HCT116 (cell line): ENCODE measurements around the gene FOXO3. TPM values are rescaled to one million over a fixed set of nuclear protein-coding genes. Genes with fewer than 3 reads are reported as not detected.

Source experiments
- ATAC-seq: fragments of 200-7000 bp; cut with Tn5 transposase; 2 replicates; pipeline ENCODE4 v1.9.1; 2020; ENCODE audit warnings: mild to moderate bottlenecking, moderate library complexity
- BruUV-seq: library from RNA; stranded (reverse); fragments of 400-500 nt; replicated peaks from 2 replicates; lab custom pipeline; 2021; lab: Mats Ljungman, UMichigan
- CTCF ChIA-PET: fragments of 300-600 bp; sonication (Branson Sonifier 250); formaldehyde crosslinking; loops from one replicate; lab custom pipeline; 2021; ENCODE audit warnings: antibody characterized with exemption; lab: Charles Lee
- POLR2A ChIA-PET: fragments of 300-600, 350-600 bp; sonication (Branson Sonifier 250); formaldehyde crosslinking; loops from one replicate; lab custom pipeline; 2021; ENCODE audit warnings: antibody characterized with exemption; lab: Charles Lee
- RAD21 ChIA-PET, 2 experiments: fragments of 300-600 bp; sonication (Branson Sonifier 250); formaldehyde crosslinking; loops; one replicate each; lab custom pipeline; 2023; ENCODE audit warnings: low total read pairs in 2 of 2; ENCODE audit not compliant: uncharacterized antibody in 2 of 2, unreplicated experiment in 2 of 2, low non-redundant PET in 1 of 2; lab: Charles Lee
- DNase-seq: peaks from one replicate; pipeline ENCODE4 v3.0.0-alpha.2; 2010; ENCODE audit warnings: low read depth, low spot score
- H2AFZ ChIP-seq: fragments of 200-600 bp; shearing (Covaris generic), sonication (generic); 2 replicates; pipeline ENCODE4 v1.6.1; 2017; ENCODE audit warnings: low read depth, mixed run types, mixed read lengths, antibody characterized with exemption, low read length; ENCODE audit not compliant: poor library complexity, severe bottlenecking
- H3K27ac ChIP-seq: 2 replicates; pipeline ENCODE4 v1.5.1; 2012; ENCODE audit warnings: low read depth, low read length
- H3K27me3 ChIP-seq: fragments of 200-600 bp; sonication (generic); 2 replicates; pipeline ENCODE4 v1.6.1; 2016; ENCODE audit warnings: mixed run types, low read length, mixed read lengths; ENCODE audit not compliant: insufficient read depth
- H3K36me3 ChIP-seq, 2 experiments: fragments of 200-500 bp in 1 of 2; fragments of 200-600 bp in 1 of 2; sonication (Bioruptor generic) in 1 of 2; sonication (generic) in 1 of 2; 2 replicates each; pipeline versions ENCODE4 v1.5.1 to v1.6.1; 2014 to 2016; ENCODE audit warnings: low read length in 2 of 2, inconsistent platforms in 1 of 2, mixed read lengths in 1 of 2, mixed run types in 1 of 2; ENCODE audit not compliant: insufficient read depth in 2 of 2, control insufficient read depth in 1 of 2
- H3K4me1 ChIP-seq, 2 experiments: fragments of 200-600 bp in 1 of 2; sonication (generic) in 1 of 2; 2 replicates each; pipeline versions ENCODE4 v1.5.1 to v1.6.1; 2012 to 2017; ENCODE audit warnings: low read length in 2 of 2, inconsistent platforms in 1 of 2, mild to moderate bottlenecking in 1 of 2, mixed read lengths in 1 of 2, mixed run types in 1 of 2, moderate library complexity in 1 of 2; ENCODE audit not compliant: insufficient read depth in 2 of 2, control insufficient read depth in 1 of 2
- H3K4me2 ChIP-seq: fragments of 200-600 bp; sonication (generic); 2 replicates; pipeline ENCODE4 v1.6.1; 2017; ENCODE audit warnings: mixed run types, low read length, mixed read lengths
- H3K4me3 ChIP-seq, 2 experiments: fragments of 200-600 bp in 1 of 2; sonication (generic) in 1 of 2; replicated peaks in 1 of 2; 2 replicates each; pipeline ENCODE4 v1.5.1; 2011 to 2016; ENCODE audit warnings: low read length in 2 of 2, control low read depth in 1 of 2, low read depth in 1 of 2, mild to moderate bottlenecking in 1 of 2, mixed read lengths in 1 of 2, mixed run types in 1 of 2
- H3K79me2 ChIP-seq: fragments of 200-600 bp; sonication (generic); 2 replicates; pipeline ENCODE4 v1.6.1; 2017; ENCODE audit warnings: mild to moderate bottlenecking, mixed run types, low read length, moderate library complexity, mixed read lengths; ENCODE audit not compliant: insufficient read depth
- H3K9ac ChIP-seq: fragments of 200-600 bp; sonication (generic); 2 replicates; pipeline ENCODE4 v1.6.1; 2016; ENCODE audit warnings: low read length, mixed read lengths
- H3K9me2 ChIP-seq: fragments of 200-600 bp; sonication (generic), shearing (Covaris generic); 2 replicates; pipeline ENCODE4 v1.6.1; 2017; ENCODE audit warnings: mixed run types, mild to moderate bottlenecking, moderate library complexity; ENCODE audit not compliant: insufficient read depth
- H3K9me3 ChIP-seq, 2 experiments: fragments of 200-500 bp in 1 of 2; fragments of 200-600 bp in 1 of 2; sonication (Bioruptor generic) in 1 of 2; sonication (generic) in 1 of 2; 2 replicates each; pipeline ENCODE4 v1.6.1; 2014 to 2017; ENCODE audit warnings: low read length in 2 of 2, mixed read lengths in 2 of 2, inconsistent platforms in 1 of 2, low read depth in 1 of 2, mild to moderate bottlenecking in 1 of 2, mixed run types in 1 of 2, moderate library complexity in 1 of 2; ENCODE audit not compliant: control insufficient read depth in 1 of 2, insufficient read depth in 1 of 2
- H4K20me1 ChIP-seq: fragments of 200-600 bp; sonication (generic), shearing (Covaris generic); 2 replicates; pipeline ENCODE4 v1.6.1; 2017; ENCODE audit warnings: mixed run types, mild to moderate bottlenecking, moderate library complexity; ENCODE audit not compliant: insufficient read depth
- CBX3 ChIP-seq: IDR thresholded peaks from 2 replicates; pipeline ENCODE4 v1.6.1; 2012; ENCODE audit warnings: low read depth
- CEBPB ChIP-seq: IDR thresholded peaks from 2 replicates; pipeline ENCODE4 v1.6.1; 2012; ENCODE audit warnings: low read depth
- CTCF ChIP-seq, 3 experiments: fragments of 200-600 bp in 1 of 3; sonication (generic) in 1 of 3; IDR thresholded peaks in 2 of 3; conservative IDR thresholded peaks in 1 of 3; 2 replicates each; pipeline ENCODE4 v1.5.1; 2012 to 2017; ENCODE audit warnings: low read depth in 2 of 3, low read length in 2 of 3, antibody characterized with exemption in 1 of 3, borderline replicate concordance in 1 of 3, control low read depth in 1 of 3, mild to moderate bottlenecking in 1 of 3, mixed read lengths in 1 of 3, mixed run types in 1 of 3, moderate library complexity in 1 of 3; ENCODE audit not compliant: insufficient read depth in 1 of 3
- EGR1 ChIP-seq: IDR thresholded peaks from 2 replicates; pipeline ENCODE4 v1.6.1; 2012; ENCODE audit warnings: low read depth
- ELF1 ChIP-seq: IDR thresholded peaks from 2 replicates; pipeline ENCODE4 v1.6.1; 2012; ENCODE audit warnings: low read depth, borderline replicate concordance
- EZH2 ChIP-seq: fragments of 200-600 bp; sonication (generic); IDR thresholded peaks from 2 replicates; pipeline ENCODE4 v1.6.1; 2017; ENCODE audit warnings: antibody characterized with exemption, mixed run types
- FOSL1 ChIP-seq: IDR thresholded peaks from 2 replicates; pipeline ENCODE4 v1.6.1; 2012; ENCODE audit warnings: low read depth
- JUND ChIP-seq: IDR thresholded peaks from 2 replicates; pipeline ENCODE4 v1.6.1; 2012
- POLR2A ChIP-seq: IDR thresholded peaks from 2 replicates; pipeline ENCODE4 v1.7.0; 2011; ENCODE audit warnings: borderline replicate concordance; ENCODE audit not compliant: insufficient read depth, insufficient read length; ENCODE audit errors: extremely low read depth
- POLR2AphosphoS5 ChIP-seq: IDR thresholded peaks from 2 replicates; pipeline ENCODE4 v1.6.1; 2011; ENCODE audit warnings: mild to moderate bottlenecking, low read depth, low read length, moderate library complexity
- SIN3A ChIP-seq: IDR thresholded peaks from 2 replicates; pipeline ENCODE4 v1.6.1; 2012; ENCODE audit warnings: low read depth
- SP1 ChIP-seq: IDR thresholded peaks from 2 replicates; pipeline ENCODE4 v1.6.1; 2012; ENCODE audit warnings: low read depth
- SRF ChIP-seq: IDR thresholded peaks from 2 replicates; pipeline ENCODE4 v1.6.1; 2012; ENCODE audit warnings: low read depth
- TCF7L2 ChIP-seq: IDR thresholded peaks from 2 replicates; pipeline ENCODE4 v1.7.0; 2011; ENCODE audit warnings: borderline replicate concordance, inconsistent platforms; ENCODE audit not compliant: insufficient read depth, insufficient read length; ENCODE audit errors: extremely low read depth
- ZBTB33 ChIP-seq: IDR thresholded peaks from 2 replicates; pipeline ENCODE4 v1.6.1; 2011; ENCODE audit warnings: mild to moderate bottlenecking, low read length, moderate library complexity; ENCODE audit not compliant: insufficient replicate concordance; ENCODE audit errors: extremely low read depth
- ZFX ChIP-seq: fragments of 450-650 bp; IDR thresholded peaks from 2 replicates; pipeline ENCODE4 v1.6.1; 2017
- ZNF274 ChIP-seq: fragments of 200-500 bp; sonication (Bioruptor generic); IDR thresholded peaks from 2 replicates; pipeline ENCODE4 v1.6.1; 2014; ENCODE audit warnings: mild to moderate bottlenecking, low read depth, low read length, inconsistent platforms
- intact Hi-C: fragments of 100-400 bp; cut with micrococcal nuclease; formaldehyde crosslinking; loops from 2 replicates; pipeline ENCODE4 v1.10.0; 2022
- total RNA-seq: library from RNA; stranded (reverse); gene quantifications from one replicate; pipeline ENCODE4 v1.2.1, GENCODE V29; 2021; ENCODE audit not compliant: unreplicated experiment
- TF ChIP-seq, protein P1 (sequence below): IDR thresholded peaks from 2 replicates; pipeline ENCODE4 v1.6.1; 2012
- TF ChIP-seq, protein P2 (sequence below): IDR thresholded peaks from 2 replicates; pipeline ENCODE4 v1.6.1; 2012
- TF ChIP-seq, protein P3 (sequence below): IDR thresholded peaks from 2 replicates; pipeline ENCODE4 v1.6.1; 2012; ENCODE audit warnings: low read depth

The FOXO3 gene
- total RNA-seq, 1 experiment from 2014 or later: 40.0 TPM

DNA sequence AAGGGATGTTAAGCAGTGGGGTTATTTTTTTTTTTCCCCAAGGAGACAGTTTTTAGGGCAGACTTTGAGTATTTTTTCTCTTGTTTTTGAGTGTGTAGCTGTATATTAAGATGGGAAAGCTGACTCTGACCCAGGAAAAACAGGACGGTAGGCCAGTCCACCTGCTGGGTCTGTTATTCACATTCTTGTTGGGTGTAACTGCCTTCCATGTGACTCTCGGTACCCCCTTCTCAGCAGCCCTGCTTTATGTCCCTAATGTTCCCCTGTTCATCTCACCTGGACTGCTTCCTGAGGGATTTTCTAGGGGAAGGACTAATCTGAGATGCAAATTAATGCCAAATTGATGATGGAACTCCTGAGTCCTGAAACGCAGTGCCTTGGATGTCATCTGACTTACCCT, 21.9 kb downstream of the FOXO3 start:
- peaks cover 94% of the 10 kb centered on the region for H3K79me2 ChIP-seq
- ChIA-PET RAD21 (no interaction called here), CTCF (no interaction called here), POLR2A (no interaction called here)
- no peak overlapping the region for H3K27ac ChIP-seq
- peaks cover 21% of the 10 kb centered on the region; the same call in 1 of the 2 replicates for H4K20me1 ChIP-seq
- no peak overlapping the region for H3K4me2 ChIP-seq
- H3K4me1 ChIP-seq: peaks cover 18 to 45% of the 10 kb centered on the region in 2 experiments
- DNase-seq (no peak), ATAC-seq (no peak)
- no peak overlapping the region for H3K9ac ChIP-seq
- no peaks in the 10 kb centered on the region for H3K9me2 ChIP-seq
- no peak overlapping the region for H2AFZ ChIP-seq
- TF ChIP-seq, protein P1, sequence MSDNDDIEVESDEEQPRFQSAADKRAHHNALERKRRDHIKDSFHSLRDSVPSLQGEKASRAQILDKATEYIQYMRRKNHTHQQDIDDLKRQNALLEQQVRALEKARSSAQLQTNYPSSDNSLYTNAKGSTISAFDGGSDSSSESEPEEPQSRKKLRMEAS: no peak
- no peak for TF ChIP-seq ELF1
- no peak for TF ChIP-seq POLR2A
- no peak for TF ChIP-seq CBX3
- no peak for TF ChIP-seq ZBTB33
- TF ChIP-seq, protein P2, sequence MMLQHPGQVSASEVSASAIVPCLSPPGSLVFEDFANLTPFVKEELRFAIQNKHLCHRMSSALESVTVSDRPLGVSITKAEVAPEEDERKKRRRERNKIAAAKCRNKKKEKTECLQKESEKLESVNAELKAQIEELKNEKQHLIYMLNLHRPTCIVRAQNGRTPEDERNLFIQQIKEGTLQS: no peak
- TF ChIP-seq JUND: no peak
- no peak for TF ChIP-seq TCF7L2
- TF ChIP-seq ZNF274: no peak
- TF ChIP-seq EGR1: no peak
- TF ChIP-seq SIN3A: no peak
- no peak for TF ChIP-seq EZH2
- no peak for TF ChIP-seq FOSL1
- no peak for TF ChIP-seq POLR2AphosphoS5
- TF ChIP-seq, protein P3, sequence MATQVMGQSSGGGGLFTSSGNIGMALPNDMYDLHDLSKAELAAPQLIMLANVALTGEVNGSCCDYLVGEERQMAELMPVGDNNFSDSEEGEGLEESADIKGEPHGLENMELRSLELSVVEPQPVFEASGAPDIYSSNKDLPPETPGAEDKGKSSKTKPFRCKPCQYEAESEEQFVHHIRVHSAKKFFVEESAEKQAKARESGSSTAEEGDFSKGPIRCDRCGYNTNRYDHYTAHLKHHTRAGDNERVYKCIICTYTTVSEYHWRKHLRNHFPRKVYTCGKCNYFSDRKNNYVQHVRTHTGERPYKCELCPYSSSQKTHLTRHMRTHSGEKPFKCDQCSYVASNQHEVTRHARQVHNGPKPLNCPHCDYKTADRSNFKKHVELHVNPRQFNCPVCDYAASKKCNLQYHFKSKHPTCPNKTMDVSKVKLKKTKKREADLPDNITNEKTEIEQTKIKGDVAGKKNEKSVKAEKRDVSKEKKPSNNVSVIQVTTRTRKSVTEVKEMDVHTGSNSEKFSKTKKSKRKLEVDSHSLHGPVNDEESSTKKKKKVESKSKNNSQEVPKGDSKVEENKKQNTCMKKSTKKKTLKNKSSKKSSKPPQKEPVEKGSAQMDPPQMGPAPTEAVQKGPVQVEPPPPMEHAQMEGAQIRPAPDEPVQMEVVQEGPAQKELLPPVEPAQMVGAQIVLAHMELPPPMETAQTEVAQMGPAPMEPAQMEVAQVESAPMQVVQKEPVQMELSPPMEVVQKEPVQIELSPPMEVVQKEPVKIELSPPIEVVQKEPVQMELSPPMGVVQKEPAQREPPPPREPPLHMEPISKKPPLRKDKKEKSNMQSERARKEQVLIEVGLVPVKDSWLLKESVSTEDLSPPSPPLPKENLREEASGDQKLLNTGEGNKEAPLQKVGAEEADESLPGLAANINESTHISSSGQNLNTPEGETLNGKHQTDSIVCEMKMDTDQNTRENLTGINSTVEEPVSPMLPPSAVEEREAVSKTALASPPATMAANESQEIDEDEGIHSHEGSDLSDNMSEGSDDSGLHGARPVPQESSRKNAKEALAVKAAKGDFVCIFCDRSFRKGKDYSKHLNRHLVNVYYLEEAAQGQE: no peak
- no peak for TF ChIP-seq ZFX
- TF ChIP-seq SP1: no peak
- no peak for TF ChIP-seq CEBPB
- no peak for TF ChIP-seq SRF
- no peak for TF ChIP-seq CTCF (IDR thresholded peaks at IDR 0.05 in 2 of 3, conservative IDR thresholded peaks at IDR 0.05 in 1 of 3; ENCODE audit: borderline replicate concordance in 1 of 3, insufficient read depth in 1 of 3, low read depth in 2 of 3, low read length in 2 of 3)
- TF ChIP-seq, all 23 proteins: peak for 0
- no peaks in the 10 kb centered on the region for H3K27me3 ChIP-seq
- intact Hi-C loops: no loop called here
- H3K36me3 ChIP-seq: no peaks in the 10 kb centered on the region; a peak in 1 of 4 replicates
- no peaks in the 10 kb centered on the region for H3K9me3 ChIP-seq
- no peak overlapping the region for H3K4me3 ChIP-seq
- no TSS peak for BruUV-seq
